Measurements from ENCODE around the gene CASZ1.

DNA sequence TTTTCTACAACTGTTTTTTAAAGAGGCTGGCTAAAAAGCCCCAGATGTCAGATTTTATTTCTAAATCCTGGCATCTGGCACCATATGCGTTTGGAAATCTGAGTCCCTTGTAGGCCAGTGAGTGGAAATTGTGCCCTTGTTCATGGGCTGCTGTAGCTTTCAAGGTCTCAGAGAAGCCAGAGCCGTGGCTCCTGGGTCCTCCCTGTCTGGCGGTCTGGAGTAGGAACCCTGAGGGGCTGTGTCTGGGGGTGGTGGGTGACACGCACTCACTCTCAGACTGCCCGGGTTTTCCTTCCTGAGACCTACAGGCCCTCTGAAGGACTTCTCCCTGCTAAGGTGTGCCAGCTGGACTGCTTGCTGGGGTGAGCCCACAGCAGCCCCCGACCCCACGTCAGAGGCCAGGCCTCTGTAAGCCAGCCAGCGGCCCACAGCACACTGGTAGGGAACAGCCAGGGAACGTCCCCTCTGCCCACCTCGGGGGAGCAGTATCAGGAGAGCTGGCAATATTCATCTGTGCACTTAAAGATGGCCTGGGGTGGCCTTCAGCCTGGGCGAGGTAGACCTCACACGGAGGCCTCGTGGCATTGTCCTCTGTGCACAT is 170.2 kb downstream of the CASZ1 start:
- TF ChIP-seq, protein P1, sequence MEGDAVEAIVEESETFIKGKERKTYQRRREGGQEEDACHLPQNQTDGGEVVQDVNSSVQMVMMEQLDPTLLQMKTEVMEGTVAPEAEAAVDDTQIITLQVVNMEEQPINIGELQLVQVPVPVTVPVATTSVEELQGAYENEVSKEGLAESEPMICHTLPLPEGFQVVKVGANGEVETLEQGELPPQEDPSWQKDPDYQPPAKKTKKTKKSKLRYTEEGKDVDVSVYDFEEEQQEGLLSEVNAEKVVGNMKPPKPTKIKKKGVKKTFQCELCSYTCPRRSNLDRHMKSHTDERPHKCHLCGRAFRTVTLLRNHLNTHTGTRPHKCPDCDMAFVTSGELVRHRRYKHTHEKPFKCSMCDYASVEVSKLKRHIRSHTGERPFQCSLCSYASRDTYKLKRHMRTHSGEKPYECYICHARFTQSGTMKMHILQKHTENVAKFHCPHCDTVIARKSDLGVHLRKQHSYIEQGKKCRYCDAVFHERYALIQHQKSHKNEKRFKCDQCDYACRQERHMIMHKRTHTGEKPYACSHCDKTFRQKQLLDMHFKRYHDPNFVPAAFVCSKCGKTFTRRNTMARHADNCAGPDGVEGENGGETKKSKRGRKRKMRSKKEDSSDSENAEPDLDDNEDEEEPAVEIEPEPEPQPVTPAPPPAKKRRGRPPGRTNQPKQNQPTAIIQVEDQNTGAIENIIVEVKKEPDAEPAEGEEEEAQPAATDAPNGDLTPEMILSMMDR (IDR thresholded peaks at IDR 0.05; ENCODE audit: insufficient read depth, low read depth, low read length) = no peak
- TF ChIP-seq EZH2 (IDR thresholded peaks at IDR 0.05; ENCODE audit: insufficient read depth, low read length) = no peak
